Ecto neural progenitor cell (in vitro differentiated cells): Measurements from ENCODE around the gene MAP3K3.

Source experiments
- DNase-seq: peaks from one replicate; pipeline ENCODE4 v3.0.0-alpha.2; 2018; ENCODE audit warnings: low spot score

The MAP3K3 gene

GRCh38 chr17:63622574-63623390, 565 bp downstream of the MAP3K3 start:
- peak; percentile 87 for DNase-seq

GRCh38 chr17:63623786-63624530, 1.7 kb downstream of the MAP3K3 start:
- no peak for DNase-seq

- DNase-seq = no peak
Observed at GRCh38 chr17:63624531-63624880, 2.3 kb downstream of the MAP3K3 start.

- no peak for DNase-seq
Observed at GRCh38 chr17:63626551-63627180, 4.4 kb downstream of the MAP3K3 start.

- DNase-seq = no peak
Observed at GRCh38 chr17:63629627-63630026, 7.4 kb downstream of the MAP3K3 start.

- DNase-seq = no peak
Observed at GRCh38 chr17:63631062-63631461, 8.8 kb downstream of the MAP3K3 start.

GRCh38 chr17:63631626-63632025, 9.4 kb downstream of the MAP3K3 start:
- DNase-seq = no peak

- no peak for DNase-seq
Observed at GRCh38 chr17:63633742-63634141, 11.5 kb downstream of the MAP3K3 start.

- DNase-seq = no peak
Observed at GRCh38 chr17:63634163-63634562, 11.9 kb downstream of the MAP3K3 start.

GRCh38 chr17:63634816-63635215, 12.6 kb downstream of the MAP3K3 start:
- DNase-seq = no peak

GRCh38 chr17:63635290-63635689, 13.1 kb downstream of the MAP3K3 start:
- no peak for DNase-seq

GRCh38 chr17:63635787-63636186, 13.6 kb downstream of the MAP3K3 start:
- no peak for DNase-seq

- DNase-seq = no peak
Observed at GRCh38 chr17:63639125-63639524, 16.9 kb downstream of the MAP3K3 start.

- DNase-seq = no peak
Observed at GRCh38 chr17:63640038-63640437, 17.8 kb downstream of the MAP3K3 start.

GRCh38 chr17:63641692-63642448, 19.7 kb downstream of the MAP3K3 start:
- DNase-seq = no peak

GRCh38 chr17:63644846-63645245, 22.6 kb downstream of the MAP3K3 start:
- DNase-seq = no peak

- DNase-seq = no peak
Observed at GRCh38 chr17:63645775-63646487, 23.7 kb downstream of the MAP3K3 start.

GRCh38 chr17:63646488-63646806, 24.2 kb downstream of the MAP3K3 start:
- DNase-seq = no peak

- no peak for DNase-seq
Observed at GRCh38 chr17:63647065-63647725, 25.0 kb downstream of the MAP3K3 start.

- no peak for DNase-seq
Observed at GRCh38 chr17:63647936-63648335, 25.7 kb downstream of the MAP3K3 start.

GRCh38 chr17:63649813-63650212, 27.6 kb downstream of the MAP3K3 start:
- no peak for DNase-seq
